SHP77 (cell line): Measurements from ENCODE around the gene POLL.

Experiments
- DNase-seq, 2 experiments: peaks; one replicate each; lab custom pipeline; 2025; lab: John Stamatoyannopoulos, UW

Gene POLL

DNA sequence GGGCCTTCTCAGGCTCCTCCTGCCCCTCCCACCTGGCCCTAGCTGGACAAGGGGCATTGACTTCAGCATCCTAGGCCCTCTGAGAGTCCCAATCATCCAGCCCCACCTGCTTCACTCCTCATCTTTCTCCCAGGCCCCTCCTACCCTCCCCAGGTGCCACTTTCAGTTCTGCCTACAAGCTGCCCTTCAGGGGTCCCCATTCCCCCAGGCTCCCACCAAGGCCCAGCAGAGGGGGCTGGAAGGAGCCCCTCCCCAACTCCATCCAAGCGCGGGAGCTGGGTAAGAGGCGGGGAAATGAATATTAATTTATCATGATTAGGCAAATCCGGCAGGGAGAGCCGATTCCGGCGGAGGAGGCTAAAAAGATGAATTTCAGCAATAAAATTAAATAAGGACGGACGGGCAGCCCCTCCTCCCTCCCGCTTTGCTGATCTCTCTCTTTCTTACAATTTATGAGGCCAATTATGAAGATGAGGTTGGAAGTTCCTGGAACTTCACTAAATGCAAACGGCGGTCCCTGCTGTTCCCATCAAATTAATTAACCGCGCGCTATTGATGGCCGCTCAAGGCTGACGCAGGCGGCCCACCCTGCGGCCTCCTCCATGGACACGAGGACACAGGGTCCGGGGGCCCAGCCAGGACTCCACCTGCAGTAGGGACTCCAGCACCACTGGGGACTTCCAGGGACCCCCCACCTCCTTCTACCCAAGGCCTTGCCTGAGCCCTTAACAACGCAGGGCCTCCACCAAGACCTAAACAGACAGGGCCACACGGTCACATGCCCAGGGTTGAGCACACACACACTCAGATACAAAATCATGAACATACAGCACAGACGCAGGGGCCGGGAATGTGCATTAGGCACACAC, 13.9 kb downstream of the POLL start:
- no peak for DNase-seq

- DNase-seq: no peak
These were observed 15.3 kb downstream of the POLL start for GRCh38 chr10:101572785-101573184.

- DNase-seq: no peak
These were observed 15.9 kb downstream of the POLL start for GRCh38 chr10:101572126-101572525.

DNA sequence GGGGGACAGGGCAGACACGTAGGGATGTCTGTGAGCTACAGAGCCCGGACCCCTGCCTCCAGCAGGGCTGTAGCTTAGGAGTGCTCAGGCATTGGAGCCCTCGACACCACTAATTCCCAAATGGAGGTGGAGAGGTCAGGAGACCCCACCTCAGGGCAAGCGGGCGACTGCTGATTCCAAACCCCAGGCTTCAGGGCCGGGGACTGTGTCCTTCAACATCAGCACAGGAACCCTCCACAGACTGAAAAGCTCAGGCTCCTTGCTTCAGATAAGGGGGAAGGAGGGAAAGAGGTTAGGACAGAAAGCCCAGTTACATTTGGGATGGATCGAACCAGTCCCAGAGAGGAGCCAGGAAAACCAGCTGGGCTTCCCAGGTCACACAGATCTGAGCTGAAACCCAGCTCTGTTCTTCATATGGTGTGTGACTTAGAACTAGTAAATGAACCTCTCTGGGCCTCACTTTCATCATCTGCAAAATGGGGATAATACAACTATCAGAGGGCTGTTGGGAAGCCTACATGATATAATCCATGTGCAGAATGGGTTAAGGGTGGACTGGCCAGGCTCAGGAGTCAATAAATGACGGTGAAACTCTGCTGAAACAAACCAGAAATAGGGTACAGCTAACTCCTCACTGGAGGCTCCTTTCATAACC, 16.7 kb downstream of the POLL start:
- DNase-seq: no peak

- no peak for DNase-seq
These were observed 17.4 kb downstream of the POLL start for GRCh38 chr10:101570428-101571270.

GRCh38 chr10:101569622-101570427, 18.2 kb downstream of the POLL start:
- DNase-seq: peak; percentile 29 to 41

DNA sequence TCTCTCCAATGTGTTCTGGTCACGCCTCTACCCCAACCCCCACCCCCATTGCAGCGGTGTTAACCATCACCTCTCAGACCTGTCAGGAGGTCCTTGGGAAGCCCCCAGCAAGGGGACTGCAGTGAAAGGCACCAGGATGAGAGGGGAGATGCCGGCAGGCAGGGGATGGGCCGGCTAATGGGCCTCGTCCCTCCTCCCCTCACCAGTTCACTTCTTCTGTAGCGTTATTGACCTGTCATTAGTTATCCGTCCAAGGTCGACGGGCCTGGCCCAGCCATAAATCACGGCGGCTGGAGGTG, 18.8 kb downstream of the POLL start:
- DNase-seq: no peak

DNA sequence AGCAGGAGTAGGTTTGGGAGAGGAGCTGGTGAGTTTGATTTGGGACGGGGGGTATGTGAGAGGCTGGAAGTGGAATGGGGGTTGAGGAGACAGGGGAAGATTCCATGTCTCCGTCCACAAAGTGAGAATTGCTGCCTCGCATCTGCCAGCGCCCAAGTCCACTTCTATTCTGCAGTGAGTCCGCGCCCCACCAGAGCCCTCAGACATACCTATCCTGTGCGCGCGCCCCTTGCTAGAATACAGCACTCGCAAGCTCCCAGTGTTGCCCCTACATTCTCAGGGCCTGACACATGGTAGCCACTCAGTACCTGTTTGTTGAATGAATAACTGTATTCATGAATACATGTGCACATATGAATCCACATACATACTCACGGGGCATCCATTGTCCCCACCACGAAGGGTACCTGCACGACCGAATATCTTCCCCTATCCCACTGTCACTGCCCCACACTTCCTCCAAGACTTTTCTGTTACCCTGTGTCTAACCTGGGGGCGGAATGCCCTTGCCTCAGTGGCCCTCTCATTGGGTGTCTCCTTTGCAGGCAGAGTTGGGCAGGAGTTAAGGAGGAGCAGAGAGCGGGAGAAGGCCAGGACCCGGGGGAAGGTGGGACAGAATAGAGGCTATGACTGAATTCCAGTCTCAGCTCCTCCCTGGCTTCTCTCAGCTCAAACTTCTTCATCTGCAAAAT, 19.9 kb downstream of the POLL start:
- no peak for DNase-seq

DNA sequence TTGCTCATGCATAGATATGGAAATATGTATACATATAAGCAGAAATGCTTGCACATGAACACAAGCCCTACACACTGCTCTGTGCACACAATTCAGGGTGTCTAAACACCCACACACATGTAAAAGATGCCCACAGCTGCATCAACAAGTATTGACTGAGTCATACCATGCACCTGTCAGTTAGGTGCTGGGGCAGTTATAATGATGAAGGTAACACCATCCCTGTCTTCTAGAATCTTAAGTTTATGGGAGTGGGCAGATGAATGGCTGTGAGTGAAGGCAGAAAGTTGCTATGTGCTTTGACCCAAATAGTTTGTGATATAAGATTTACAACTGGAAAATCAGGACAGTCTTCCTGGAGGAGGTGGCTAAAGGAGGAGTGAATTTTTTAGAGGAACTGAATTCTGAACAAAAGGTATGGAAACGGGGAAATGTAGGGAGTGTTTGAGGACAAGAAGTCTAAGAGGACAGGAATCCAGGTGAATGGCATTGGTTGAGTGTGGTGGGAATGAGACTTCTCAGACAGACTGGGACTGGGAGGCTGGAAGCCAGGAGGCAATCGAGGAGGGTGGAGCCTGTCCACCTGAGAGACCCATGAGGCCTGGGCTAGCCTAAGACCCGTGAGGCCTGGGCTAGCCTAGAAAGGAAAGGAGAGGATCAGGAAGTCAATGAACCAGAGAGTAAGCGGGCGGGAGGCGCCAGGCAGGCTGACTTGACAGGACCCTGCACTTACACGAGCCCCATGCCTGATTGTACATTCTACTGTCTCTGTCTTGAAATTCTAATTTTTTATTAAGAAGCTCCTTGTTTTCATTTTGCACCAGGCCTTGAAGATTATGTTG, 20.7 kb downstream of the POLL start:
- peak in 1 of 2 experiments; percentile 36 for DNase-seq

DNA sequence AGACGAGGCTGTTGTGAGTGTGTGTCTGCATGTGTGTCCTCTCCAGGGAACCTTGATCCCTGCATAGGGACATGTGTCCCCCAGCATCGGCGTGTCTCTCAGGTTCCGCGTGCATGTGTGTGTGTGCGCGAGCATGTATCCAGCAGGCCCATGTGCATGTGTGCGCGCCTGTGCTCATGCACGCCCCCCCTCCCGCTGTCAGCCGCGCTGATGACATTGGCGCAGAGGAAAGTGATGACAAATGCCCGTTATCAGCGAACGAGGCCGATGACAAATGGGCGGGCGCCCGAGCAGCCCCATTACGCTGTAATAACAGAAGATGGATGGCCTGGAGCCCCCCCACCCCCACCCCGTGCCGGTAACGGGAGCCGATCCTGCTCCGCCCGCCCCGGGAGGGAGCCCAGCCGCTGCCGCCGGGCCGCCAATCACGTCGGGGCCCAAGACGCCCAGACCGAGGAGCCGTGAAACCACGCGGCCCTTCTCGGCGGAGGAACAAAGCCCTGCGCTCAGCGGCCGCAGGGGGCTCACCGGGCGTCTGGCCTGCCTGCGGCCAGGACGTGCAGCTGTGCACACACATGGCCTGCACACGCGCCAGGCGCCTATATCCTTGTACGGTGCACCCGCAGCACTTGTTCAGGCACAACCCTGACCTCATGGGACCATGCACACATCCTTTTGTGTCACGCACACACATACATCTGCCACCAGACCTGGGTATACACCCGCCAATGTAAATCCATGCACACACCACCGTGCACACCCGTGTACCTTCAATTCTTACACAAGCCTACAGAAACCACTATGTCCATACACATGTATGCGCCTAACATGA, 21.5 kb downstream of the POLL start:
- DNase-seq: peak; percentile 49 to 77

DNA sequence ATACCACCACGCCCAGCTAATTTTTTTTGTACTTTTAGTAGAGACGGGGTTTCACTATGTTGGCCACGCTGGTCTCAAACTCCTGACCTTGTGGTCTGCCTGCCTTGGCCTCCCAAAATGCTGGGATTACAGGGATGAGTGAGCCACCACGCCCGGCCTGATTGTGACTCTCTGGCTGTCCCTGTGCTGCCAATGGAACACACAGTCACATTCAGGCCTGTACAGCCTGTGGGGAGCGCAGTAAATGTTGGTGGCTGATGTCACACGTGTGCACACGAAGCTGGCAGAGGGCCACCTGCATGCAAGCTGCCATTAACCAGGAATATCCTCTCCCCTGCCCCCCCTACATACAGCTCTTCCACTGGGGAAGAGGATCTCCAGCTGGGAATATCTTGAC, 22.1 kb downstream of the POLL start:
- DNase-seq: peak in 1 of 2 experiments; percentile 58

DNA sequence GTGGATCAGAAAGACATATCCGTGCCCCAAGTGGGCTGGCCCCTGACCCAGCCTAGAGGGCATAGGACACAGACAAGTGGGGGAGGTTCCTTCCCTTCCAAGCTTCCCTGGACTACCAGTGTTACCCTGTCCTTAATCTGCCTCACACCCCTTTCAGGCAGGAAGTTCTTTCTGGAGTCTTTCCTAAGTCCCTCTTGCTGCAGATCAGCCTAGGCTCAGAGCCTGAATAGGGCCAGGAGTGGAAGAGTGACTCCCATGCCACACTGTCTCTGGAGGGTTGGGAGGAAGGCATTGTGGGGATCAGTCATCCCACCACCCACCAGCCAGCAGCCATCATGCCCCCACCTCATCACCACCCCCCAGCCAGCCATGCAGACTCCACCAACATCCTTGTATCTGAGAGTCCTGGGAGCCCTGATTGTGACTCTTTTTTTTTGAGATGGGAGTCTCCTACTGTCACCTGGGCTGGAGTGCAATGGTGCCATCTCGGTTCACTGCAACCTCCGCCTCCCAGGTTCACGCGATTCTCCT, 22.6 kb downstream of the POLL start:
- DNase-seq: no peak

GRCh38 chr10:101564490-101564991, 23.5 kb downstream of the POLL start:
- no peak for DNase-seq

- DNase-seq: no peak
These were observed 24.5 kb downstream of the POLL start for GRCh38 chr10:101563497-101564040.

DNA sequence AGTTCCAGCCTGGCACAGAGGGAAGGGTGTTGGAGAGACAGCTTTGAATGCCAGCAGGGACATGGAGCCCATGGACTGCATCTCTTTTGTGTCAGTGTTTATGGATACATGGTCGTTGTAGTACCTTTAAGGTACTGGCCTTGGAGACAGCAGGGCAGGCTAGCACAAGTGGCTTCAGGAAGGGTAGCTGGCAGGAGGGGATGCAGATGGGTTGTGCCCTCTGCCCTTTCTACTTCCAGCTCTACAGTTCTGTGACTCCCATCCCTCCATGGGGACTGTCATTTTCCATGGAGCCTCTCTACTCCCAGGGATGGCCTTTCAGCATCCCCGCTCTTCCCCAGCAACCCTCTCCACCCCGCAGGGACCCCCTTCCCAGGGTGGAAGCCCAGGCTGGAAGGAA, 25.1 kb downstream of the POLL start:
- no peak for DNase-seq

DNA sequence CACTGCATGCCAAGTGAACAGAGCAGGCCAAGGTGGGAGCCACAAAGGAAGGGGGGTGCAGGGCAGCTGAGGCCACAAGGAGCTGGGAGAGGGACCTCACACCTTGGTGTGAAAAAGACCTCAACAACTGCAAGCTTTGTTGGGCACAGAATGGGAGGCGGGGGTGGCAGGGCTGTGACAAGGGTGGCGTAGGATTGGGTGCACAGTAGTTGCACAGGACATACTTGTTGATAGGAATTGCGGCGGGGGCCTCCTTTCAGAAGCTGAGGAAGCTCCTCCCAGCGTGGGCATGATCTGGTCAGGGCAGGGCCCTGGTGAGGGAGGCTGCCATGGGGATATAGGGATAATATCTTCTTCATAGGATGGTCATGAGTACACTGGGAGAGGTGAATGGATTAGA, 25.8 kb downstream of the POLL start:
- no peak for DNase-seq

DNA sequence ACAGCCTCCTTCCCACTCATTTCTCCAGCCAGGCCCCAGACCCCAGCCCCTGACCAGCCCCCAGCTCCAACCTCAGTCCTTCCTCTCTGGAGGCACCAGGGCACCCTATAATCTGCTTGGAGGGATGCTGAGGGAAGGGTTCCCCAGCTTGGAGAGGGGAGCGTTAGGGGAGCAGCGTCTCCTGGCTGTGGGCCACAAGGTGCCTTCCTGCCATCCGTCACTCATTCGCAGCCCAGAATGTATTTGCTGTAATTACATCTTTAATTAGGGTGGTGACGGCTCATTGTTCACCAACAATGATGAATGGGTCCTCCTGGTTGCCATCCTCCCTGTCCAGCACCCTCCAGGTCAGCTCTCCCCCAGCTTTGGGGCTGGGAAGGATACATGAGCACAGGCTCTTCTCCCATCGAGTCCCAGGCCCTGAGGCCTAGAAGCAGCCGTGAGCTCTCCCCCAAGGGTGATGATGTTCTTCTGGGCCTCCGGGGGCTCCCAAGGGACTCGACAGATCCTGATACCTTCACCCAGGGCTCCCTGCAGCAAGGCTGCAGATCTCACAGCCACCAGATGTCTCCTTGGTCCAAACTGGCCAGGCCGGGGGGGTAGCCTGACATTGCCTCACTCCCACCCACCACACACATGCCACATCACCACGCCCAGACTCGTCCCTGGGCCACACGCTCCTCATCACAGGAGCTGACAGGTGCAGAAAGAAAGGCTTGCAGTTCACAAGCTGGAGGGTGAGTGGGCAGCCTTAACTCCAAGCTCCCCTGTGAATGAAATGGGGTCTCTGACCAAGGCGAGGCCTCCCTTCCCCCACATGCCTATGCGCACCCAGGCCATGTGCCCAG, 26.8 kb downstream of the POLL start:
- no peak for DNase-seq
